T-helper 2 cell (primary cell): Measurements from ENCODE around the gene KCNK5.
A peak's percentile ranks its signal among the peaks of the same experiment; 100 is the strongest.

ENCODE experiments used
- DNase-seq, 5 experiments: peaks; one replicate each; pipeline versions ENCODE4 v3.0.0 to v3.0.0-alpha.2; 2012 to 2022

KCNK5 gene

GRCh38 chr6:39196673-39197091 is 32.6 kb downstream of the KCNK5 start:
- no peak for DNase-seq

- DNase-seq = no peak
Observed at GRCh38 chr6:39195792-39196385, 33.4 kb downstream of the KCNK5 start.

GRCh38 chr6:39194466-39194865 is 34.8 kb downstream of the KCNK5 start:
- DNase-seq = no peak

- DNase-seq = no peak
Observed at GRCh38 chr6:39193201-39193791, 36.0 kb downstream of the KCNK5 start.

GRCh38 chr6:39192736-39193135 is 36.5 kb downstream of the KCNK5 start:
- no peak for DNase-seq

- no peak for DNase-seq
Observed at GRCh38 chr6:39191236-39191930, 37.9 kb downstream of the KCNK5 start.

- no peak for DNase-seq
Observed at GRCh38 chr6:39190545-39191235, 38.6 kb downstream of the KCNK5 start.

- peak in 1 of 5 experiments; percentile 12 for DNase-seq
Observed at GRCh38 chr6:39189915-39190544, 39.2 kb downstream of the KCNK5 start.

- DNase-seq = no peak
Observed at GRCh38 chr6:39189131-39189530, 40.1 kb downstream of the KCNK5 start.

- peak in 1 of 5 experiments; percentile 22 for DNase-seq
Observed at GRCh38 chr6:39188571-39188970, 40.7 kb downstream of the KCNK5 start.

GRCh38 chr6:39188098-39188450 is 41.2 kb downstream of the KCNK5 start:
- DNase-seq = no peak

- DNase-seq = no peak
Observed at GRCh38 chr6:39184906-39185580, 44.2 kb downstream of the KCNK5 start.

- DNase-seq = no peak
Observed at GRCh38 chr6:39182604-39183003, 46.7 kb downstream of the KCNK5 start.

- no peak for DNase-seq
Observed at GRCh38 chr6:39181826-39182225, 47.4 kb downstream of the KCNK5 start.

- no peak for DNase-seq
Observed at GRCh38 chr6:39181333-39181732, 47.9 kb downstream of the KCNK5 start.

- no peak for DNase-seq
Observed at GRCh38 chr6:39178804-39179203, 50.5 kb downstream of the KCNK5 start.

- no peak for DNase-seq
Observed at GRCh38 chr6:39178235-39178634, 51.0 kb downstream of the KCNK5 start.

GRCh38 chr6:39177130-39177529 is 52.1 kb downstream of the KCNK5 start:
- no peak for DNase-seq

GRCh38 chr6:39173270-39173669 is 56.0 kb downstream of the KCNK5 start:
- DNase-seq = no peak

- no peak for DNase-seq
Observed at GRCh38 chr6:39172377-39172757, 56.9 kb downstream of the KCNK5 start.

- no peak for DNase-seq
Observed at GRCh38 chr6:39171489-39172376, 57.5 kb downstream of the KCNK5 start.

GRCh38 chr6:39170860-39171259 is 58.4 kb downstream of the KCNK5 start:
- no peak for DNase-seq
